GM23248 (cell line): ENCODE results near the gene SHISA8.

Experiments used
- EZH2 ChIP-seq: fragments of 200-600 bp; sonication (generic); IDR thresholded peaks from 2 replicates; pipeline ENCODE4 v1.6.1; 2018; ENCODE audit warnings: antibody characterized with exemption, mild to moderate bottlenecking; ENCODE audit not compliant: insufficient read depth, poor library complexity, severe bottlenecking
- EZH2phosphoT487 ChIP-seq: fragments of 200-600 bp; sonication (generic); IDR thresholded peaks from 2 replicates; pipeline ENCODE4 v1.6.1; 2018; ENCODE audit warnings: antibody characterized with exemption, moderate library complexity, mild to moderate bottlenecking, low read depth; ENCODE audit not compliant: insufficient read depth

GRCh38 chr22:41863472-41863871 is 51.4 kb downstream of the SHISA8 start:
- TF ChIP-seq EZH2 (no peak), EZH2phosphoT487 (no peak)
